ENCODE results near the gene DNAI7. TPM values are rescaled to one million over a fixed set of nuclear protein-coding genes. Genes with fewer than 3 reads are reported as not detected.
A peak's percentile ranks its signal among the peaks of the same experiment; 100 is the strongest.

Gene DNAI7
- total RNA-seq, 3 donors from 2014 or later = not detected

DNA sequence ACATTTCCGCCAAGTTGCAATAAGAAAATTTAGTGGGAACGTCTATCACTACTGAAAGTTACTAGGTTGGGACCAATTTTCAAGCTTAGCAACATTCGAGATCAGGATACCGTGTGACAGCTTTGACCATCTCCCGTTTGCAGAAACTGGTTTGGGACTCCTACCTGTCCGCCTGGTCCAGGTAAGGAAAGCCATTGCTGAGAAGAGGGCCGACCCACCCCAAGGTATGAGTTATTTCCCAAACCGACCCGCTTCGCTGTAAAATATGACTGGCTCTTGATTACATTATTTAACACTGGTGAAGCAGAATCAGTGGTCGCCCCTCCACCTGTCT, 271 bp downstream of the DNAI7 start:
- H3K9me3 Mint-ChIP-seq = no peaks in the 10 kb centered on the region
- H3K4me3 Mint-ChIP-seq = peak overlapping the region; percentile 87
- H3K36me3 Mint-ChIP-seq (ENCODE audit: insufficient read depth) = peaks cover 2% of the 10 kb centered on the region
- peak in 1 of 2 donors; percentile 36 for ATAC-seq
- peaks cover 20% of the 10 kb centered on the region for H3K4me1 Mint-ChIP-seq (ENCODE audit: low read depth)
- no peaks in the 10 kb centered on the region for H3K27me3 Mint-ChIP-seq (ENCODE audit: low read depth)
- no peak for DNase-seq

DNA sequence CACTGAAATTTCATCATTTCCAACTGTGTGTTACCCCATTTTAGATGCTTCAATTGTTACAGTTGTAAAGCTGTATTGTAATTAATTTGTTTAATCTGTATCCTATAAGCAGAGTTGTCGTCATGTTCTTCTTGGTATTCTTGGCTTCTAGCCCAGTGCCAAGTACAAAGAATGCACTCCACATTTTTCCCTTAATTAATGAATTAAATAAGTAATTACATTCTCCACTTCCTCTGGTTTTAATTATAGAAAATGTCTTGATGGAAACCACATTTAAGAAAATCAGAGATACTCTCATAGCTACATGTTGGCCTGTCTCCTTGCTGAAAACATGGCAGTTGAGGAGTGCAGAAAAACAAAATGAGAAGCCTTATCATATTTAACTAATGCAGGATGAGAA, 746 bp downstream of the DNAI7 start:
- ATAC-seq (no peak), DNase-seq (no peak)
- H3K36me3 Mint-ChIP-seq (ENCODE audit: insufficient read depth) = no peaks in the 10 kb centered on the region
- H3K4me3 Mint-ChIP-seq = peak overlapping the region; percentile 87
- no peaks in the 10 kb centered on the region for H3K9me3 Mint-ChIP-seq
- H3K4me1 Mint-ChIP-seq (ENCODE audit: low read depth) = peaks cover 20% of the 10 kb centered on the region
- H3K27me3 Mint-ChIP-seq (ENCODE audit: low read depth) = no peaks in the 10 kb centered on the region

DNA sequence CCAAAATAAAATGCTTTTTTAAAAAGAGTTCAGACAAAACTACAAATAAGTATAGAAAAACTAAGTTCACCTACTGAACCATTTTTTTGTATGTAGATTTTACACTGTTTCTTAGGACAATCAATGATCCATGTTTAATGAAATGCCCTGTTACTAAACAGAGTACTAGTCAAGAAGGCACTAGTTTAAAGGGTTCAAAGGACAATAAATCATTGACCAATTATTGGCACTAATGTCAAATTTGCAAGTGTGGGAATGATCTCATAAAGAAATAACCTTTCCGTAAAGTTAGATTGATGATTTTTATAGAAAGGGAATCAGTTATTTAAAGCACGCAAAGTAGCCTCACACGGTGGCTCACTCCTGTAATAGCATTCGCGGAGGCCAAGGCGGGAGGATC, 4.2 kb downstream of the DNAI7 start:
- peaks cover 22% of the 10 kb centered on the region for H3K4me1 Mint-ChIP-seq (ENCODE audit: low read depth)
- H3K4me3 Mint-ChIP-seq = no peak overlapping the region
- ATAC-seq (no peak), DNase-seq (no peak)
- H3K36me3 Mint-ChIP-seq (ENCODE audit: insufficient read depth) = no peaks in the 10 kb centered on the region
- H3K27me3 Mint-ChIP-seq (ENCODE audit: low read depth) = no peaks in the 10 kb centered on the region
- no peaks in the 10 kb centered on the region for H3K9me3 Mint-ChIP-seq

DNA sequence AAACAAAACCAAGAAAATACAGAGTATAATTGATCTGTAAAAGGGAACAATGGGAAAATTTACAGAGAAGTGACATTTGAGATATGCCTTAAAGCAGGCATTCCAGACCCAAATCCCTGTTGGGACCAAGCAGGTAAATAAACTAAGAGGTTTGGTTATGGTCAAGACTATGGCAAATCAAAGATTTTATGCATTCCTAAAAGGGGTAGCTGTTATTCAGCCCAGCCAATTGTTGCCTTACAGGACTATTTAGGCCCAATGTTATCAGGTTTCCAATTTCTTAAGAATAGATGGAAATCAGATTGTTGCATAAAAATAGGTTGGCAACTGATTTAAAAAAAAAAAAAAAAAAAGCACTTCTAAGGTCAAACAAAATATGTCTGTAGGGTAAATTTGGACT, 5.3 kb downstream of the DNAI7 start:
- no peaks in the 10 kb centered on the region for H3K27me3 Mint-ChIP-seq (ENCODE audit: low read depth)
- H3K9me3 Mint-ChIP-seq = no peaks in the 10 kb centered on the region
- no peak for DNase-seq

DNA sequence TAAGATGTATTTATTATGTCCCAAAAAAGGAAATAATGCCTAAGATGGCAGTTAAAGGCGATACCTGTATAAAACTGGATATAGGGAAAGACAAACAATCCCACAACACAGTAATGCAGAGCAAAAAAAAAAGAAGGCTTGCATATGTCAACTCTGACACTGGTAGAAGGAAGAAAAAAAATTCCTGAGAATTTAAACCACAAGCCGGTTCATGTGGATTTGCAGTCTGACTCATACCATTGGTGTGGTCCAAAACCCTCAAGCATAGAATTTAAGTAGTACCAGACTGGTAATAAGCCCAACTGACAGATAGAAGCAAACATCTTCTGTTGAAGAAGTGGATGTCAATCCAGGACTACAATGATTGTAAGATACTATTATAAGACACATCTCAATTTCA, 7.2 kb downstream of the DNAI7 start:
- no peak overlapping the region for H3K4me3 Mint-ChIP-seq
- ATAC-seq (no peak), DNase-seq (no peak)
- H3K27me3 Mint-ChIP-seq (ENCODE audit: low read depth) = no peaks in the 10 kb centered on the region
- no peaks in the 10 kb centered on the region for H3K9me3 Mint-ChIP-seq
- H3K4me1 Mint-ChIP-seq (ENCODE audit: low read depth) = peaks cover 16% of the 10 kb centered on the region
- no peaks in the 10 kb centered on the region for H3K36me3 Mint-ChIP-seq (ENCODE audit: insufficient read depth)

More for the DNA sequence above, 5.3 kb downstream of the DNAI7 start:
- no peak overlapping the region for H3K4me3 Mint-ChIP-seq
- no peak for ATAC-seq
- no peaks in the 10 kb centered on the region for H3K36me3 Mint-ChIP-seq (ENCODE audit: insufficient read depth)
- H3K4me1 Mint-ChIP-seq (ENCODE audit: low read depth) = peaks cover 16% of the 10 kb centered on the region

DNA sequence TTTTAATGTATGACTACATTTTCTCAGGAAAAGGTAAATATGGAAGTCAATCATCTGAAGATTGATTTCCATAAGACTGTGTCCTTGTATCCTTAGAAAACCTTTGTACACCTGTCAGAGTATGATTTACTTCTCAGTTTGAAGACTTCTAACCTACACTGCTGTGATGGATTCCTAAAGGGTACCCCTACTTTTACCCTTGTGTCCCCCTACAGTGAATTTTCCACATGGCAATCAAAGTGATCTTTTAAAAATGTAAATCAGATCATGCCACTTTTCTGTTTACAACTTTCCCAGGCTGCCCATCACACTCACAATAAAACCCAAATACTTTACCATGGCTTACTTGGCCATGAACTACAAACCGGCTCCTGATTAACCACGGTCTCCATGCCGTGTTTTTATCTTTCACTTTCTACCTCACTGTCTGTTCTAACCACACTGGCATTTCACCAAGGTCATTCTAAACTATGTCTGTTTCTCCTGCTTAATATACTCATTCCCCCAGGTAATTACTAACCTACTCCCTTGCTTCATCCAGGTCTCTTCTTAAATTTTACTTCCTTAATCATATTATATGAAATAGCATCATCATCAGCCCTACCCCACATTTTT, 8.1 kb downstream of the DNAI7 start:
- Mint-ChIP-seq H3K4me3 (peak overlapping the region; percentile 73), H3K9me3 (no peaks in the 10 kb centered on the region), H3K27me3 (ENCODE audit: low read depth) (no peaks in the 10 kb centered on the region), H3K36me3 (ENCODE audit: insufficient read depth) (no peaks in the 10 kb centered on the region), H3K4me1 (ENCODE audit: low read depth) (peaks cover 16% of the 10 kb centered on the region)
- no peak for DNase-seq
- peak; percentile 73 to 82 for ATAC-seq

DNA sequence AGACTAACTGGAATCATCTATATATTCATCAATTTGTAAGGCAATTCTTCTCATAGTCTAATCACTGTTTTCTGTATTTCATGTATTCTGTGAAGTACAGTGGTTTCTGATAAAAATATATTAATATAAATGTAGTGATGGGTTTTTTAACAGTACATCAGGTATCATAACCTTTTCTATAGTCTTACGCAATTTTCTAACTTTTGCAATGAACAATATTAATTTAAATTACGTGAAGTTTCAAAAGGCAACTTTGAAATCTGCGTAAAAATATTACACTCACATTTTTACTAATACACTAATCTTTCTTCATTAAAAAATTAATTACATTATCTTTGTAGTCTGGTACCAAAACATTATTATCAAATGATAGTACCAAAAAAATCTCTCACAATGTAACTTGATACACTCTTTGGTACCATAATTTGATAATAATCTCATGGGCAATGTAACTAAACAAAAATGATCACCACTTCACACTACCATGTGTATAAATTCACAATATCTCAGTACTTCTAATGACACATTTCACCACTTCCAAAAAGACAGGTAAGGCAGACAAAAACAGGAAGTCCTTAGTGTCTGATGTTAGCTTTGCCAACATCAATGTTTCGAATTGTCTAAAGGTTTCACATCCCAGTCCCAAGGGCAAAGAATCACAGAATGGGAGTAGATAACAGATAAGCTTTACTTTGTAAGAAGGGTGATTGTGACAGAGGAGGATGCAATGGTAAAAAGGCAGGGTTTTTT, 8.7 kb downstream of the DNAI7 start:
- Mint-ChIP-seq H3K36me3 (ENCODE audit: insufficient read depth) (no peaks in the 10 kb centered on the region), H3K4me3 (peak overlapping the region; percentile 73), H3K27me3 (ENCODE audit: low read depth) (no peaks in the 10 kb centered on the region), H3K9me3 (no peaks in the 10 kb centered on the region), H3K4me1 (ENCODE audit: low read depth) (peaks cover 16% of the 10 kb centered on the region)
- DNase-seq (no peak), ATAC-seq (peak; percentile 30 to 47)

DNA sequence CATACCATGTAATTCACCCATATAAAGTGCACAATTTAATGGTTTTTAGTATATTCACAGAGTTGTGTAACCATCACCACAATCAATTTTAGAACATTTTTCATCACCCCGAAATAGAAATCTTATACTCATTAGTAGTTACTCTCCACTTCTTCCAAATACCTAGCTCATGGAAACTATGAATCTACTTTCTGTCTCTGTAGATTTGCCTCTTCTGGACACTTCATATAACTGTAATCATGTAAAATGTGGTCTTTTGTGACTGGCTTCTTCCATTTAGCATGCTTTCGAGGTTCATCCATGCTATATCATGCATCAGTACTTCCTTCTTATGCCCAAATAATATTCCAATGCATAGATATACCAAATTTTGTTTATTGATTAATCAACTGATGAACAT, 10.8 kb downstream of the DNAI7 start:
- Mint-ChIP-seq H3K27me3 (ENCODE audit: low read depth) (no peaks in the 10 kb centered on the region), H3K4me1 (ENCODE audit: low read depth) (peaks cover 16% of the 10 kb centered on the region), H3K9me3 (no peaks in the 10 kb centered on the region), H3K36me3 (ENCODE audit: insufficient read depth) (no peaks in the 10 kb centered on the region), H3K4me3 (no peak overlapping the region)
- DNase-seq (no peak), ATAC-seq (no peak)

DNA sequence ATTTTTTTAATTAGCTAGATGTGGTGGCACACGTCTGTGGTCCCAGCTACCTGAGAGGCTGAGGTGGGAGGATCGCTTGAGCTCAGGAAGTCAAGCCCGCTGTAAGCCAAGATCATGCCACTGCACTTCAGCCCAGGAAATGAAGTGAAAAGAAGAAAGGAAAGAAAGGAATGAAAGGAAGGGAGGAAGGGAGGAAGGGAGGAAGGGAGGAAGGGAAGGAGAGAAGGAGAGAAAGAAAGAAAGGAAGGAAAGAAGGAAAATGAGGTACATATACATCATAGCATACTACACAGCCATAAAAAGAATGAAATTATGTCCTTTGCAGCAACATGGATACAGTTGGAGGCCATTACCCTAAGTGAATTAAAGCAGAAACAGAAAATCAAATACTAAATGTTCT, 12.2 kb downstream of the DNAI7 start:
- DNase-seq = no peak
- ATAC-seq = no peak
- Mint-ChIP-seq H3K4me1 (ENCODE audit: low read depth) (peaks cover 16% of the 10 kb centered on the region), H3K4me3 (no peak overlapping the region), H3K9me3 (no peaks in the 10 kb centered on the region), H3K27me3 (ENCODE audit: low read depth) (peaks cover 2% of the 10 kb centered on the region), H3K36me3 (ENCODE audit: insufficient read depth) (no peaks in the 10 kb centered on the region)

DNA sequence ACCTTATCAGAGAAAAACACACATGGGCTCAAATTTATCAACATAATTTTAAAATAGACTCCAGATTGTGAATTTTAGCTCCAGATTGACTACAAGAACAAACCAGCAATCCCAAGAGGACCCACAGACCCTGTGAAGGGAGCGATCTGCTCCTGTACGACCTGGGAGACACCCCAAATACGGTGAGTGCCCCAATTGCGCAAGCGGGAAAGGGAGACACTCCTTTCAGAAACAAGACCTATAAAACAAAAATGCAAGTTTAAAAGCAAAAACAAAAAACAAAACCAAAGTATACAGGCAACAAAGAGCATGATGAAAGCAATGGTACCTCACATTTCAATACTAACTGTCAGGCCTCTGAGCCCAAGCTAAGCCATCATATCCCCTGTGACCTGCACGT, 32.1 kb downstream of the DNAI7 start:
- H3K4me3 Mint-ChIP-seq = no peak overlapping the region
- H3K27me3 Mint-ChIP-seq (ENCODE audit: low read depth) = no peaks in the 10 kb centered on the region
- DNase-seq (no peak), ATAC-seq (no peak)
- no peaks in the 10 kb centered on the region for H3K9me3 Mint-ChIP-seq
- H3K4me1 Mint-ChIP-seq (ENCODE audit: low read depth) = no peaks in the 10 kb centered on the region
- no peaks in the 10 kb centered on the region for H3K36me3 Mint-ChIP-seq (ENCODE audit: insufficient read depth)

DNA sequence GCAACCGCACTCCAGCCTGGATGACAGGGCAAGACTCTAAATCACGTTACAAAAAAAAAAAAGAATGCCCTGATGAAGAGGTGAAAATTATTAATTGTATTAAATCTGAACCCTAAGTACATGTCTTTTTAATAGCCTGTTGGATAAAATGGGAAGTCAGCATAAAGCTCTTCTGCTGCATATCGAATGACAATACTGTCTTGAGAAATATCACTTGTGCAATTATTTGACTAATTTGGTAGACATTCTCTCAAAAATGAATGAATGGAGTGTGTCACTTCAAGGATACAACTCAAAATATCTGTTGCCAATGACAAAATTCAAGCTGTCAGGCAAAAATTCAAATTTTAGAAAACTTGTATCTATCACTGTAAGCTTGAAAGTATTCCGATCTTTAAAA, 38.9 kb downstream of the DNAI7 start:
- Mint-ChIP-seq H3K4me3 (no peak overlapping the region), H3K9me3 (no peaks in the 10 kb centered on the region), H3K27me3 (ENCODE audit: low read depth) (no peaks in the 10 kb centered on the region), H3K36me3 (ENCODE audit: insufficient read depth) (no peaks in the 10 kb centered on the region), H3K4me1 (ENCODE audit: low read depth) (peaks cover 9% of the 10 kb centered on the region)
- ATAC-seq (no peak), DNase-seq (no peak)

DNA sequence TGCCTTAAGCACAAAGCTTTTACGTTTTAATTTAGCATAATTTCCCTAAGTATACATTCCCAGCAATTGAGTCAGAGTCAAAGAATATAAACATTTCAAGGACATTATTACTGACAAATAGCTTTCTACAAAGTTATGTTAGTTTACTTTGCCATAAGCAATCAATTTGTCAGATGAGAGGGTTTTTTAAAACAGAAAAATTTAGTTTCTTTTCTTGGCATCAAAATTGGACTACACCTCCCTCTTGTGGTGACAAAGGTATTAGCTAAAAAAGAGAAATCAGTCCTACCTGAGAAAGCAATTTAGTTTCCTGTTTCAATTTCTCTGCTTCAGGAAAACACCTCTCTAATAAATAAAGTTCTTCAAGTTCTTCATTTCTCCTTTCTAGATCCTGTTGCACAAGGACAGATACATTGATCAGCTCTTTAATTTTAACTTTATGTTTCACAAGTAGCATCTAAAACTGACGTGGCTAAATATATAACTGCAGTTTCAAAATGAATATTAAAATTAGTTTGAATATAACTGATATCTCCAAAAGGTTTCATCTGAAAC, 39.9 kb downstream of the DNAI7 start:
- ATAC-seq = no peak
- Mint-ChIP-seq H3K36me3 (ENCODE audit: insufficient read depth) (no peaks in the 10 kb centered on the region), H3K27me3 (ENCODE audit: low read depth) (no peaks in the 10 kb centered on the region), H3K4me1 (ENCODE audit: low read depth) (peaks cover 9% of the 10 kb centered on the region), H3K9me3 (no peaks in the 10 kb centered on the region), H3K4me3 (peak overlapping the region; percentile 51)
- DNase-seq = no peak

DNA sequence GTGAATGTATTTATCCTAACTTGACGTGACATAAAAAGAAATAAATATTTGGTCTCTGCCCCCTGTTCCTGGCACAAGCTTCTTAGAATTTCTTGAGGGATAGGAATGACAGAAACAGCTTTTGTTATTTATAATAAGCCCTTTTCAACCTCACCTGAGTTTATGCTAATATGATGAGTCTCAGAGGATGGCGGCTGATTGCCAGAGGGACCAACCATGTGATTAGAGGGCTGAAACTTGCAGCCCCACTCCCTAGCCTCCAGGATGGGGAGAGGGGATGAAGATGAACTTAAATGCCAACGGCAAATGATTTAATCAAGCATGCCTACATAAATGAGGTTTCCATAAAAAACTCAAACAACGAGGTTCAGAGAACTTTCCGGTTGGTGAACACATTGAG, 42.9 kb downstream of the DNAI7 start:
- DNase-seq (no peak), ATAC-seq (no peak)
- Mint-ChIP-seq H3K27me3 (ENCODE audit: low read depth) (no peaks in the 10 kb centered on the region), H3K4me3 (no peak overlapping the region), H3K36me3 (ENCODE audit: insufficient read depth) (no peaks in the 10 kb centered on the region), H3K4me1 (ENCODE audit: low read depth) (peaks cover 9% of the 10 kb centered on the region), H3K9me3 (no peaks in the 10 kb centered on the region)

DNA sequence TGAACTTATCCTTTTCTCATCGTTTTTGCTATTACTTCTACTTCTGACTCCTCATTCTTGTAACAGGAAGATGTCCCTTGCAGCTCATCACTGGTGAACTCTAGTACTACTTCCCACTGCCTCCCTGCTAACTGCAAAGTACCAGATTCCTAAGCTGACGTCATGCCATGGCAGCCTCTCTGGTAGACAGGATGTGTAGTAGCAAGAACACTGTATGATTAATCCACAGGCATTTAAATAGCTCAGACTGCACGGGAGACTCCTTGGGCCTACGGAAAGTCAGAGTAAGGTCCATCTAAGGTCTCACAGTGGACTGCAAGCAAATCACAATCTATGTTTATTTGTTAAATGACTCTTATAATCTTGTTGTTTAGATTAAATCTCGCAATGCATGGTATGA, 43.5 kb downstream of the DNAI7 start:
- H3K9me3 Mint-ChIP-seq = no peaks in the 10 kb centered on the region
- no peak for ATAC-seq
- H3K36me3 Mint-ChIP-seq (ENCODE audit: insufficient read depth) = no peaks in the 10 kb centered on the region
- H3K4me3 Mint-ChIP-seq = no peak overlapping the region
- H3K4me1 Mint-ChIP-seq (ENCODE audit: low read depth) = peaks cover 9% of the 10 kb centered on the region
- DNase-seq = no peak
- no peaks in the 10 kb centered on the region for H3K27me3 Mint-ChIP-seq (ENCODE audit: low read depth)

DNA sequence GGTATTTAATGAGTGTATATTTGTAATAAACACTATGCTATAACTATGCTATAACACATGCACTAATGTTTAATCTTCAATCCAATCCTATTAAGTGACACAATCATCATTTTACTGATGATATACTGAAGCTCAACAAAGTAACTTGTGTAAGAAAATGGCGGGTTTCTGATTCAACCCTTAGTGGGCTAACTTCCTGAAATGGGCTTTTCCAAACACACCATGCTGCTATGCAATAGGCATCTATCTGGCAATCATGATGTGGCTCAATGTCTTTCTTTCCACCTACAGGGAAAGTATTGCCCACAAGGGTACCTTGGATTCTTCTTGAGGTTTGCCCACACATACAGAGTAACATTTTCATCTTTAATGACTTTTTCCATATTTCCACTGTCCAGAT, 48.3 kb downstream of the DNAI7 start:
- Mint-ChIP-seq H3K9me3 (no peaks in the 10 kb centered on the region), H3K4me3 (no peak overlapping the region), H3K27me3 (ENCODE audit: low read depth) (no peaks in the 10 kb centered on the region), H3K4me1 (ENCODE audit: low read depth) (no peaks in the 10 kb centered on the region), H3K36me3 (ENCODE audit: insufficient read depth) (no peaks in the 10 kb centered on the region)
- ATAC-seq = no peak
- no peak for DNase-seq

Data from activated T-cell treated with anti-CD3 and anti-CD28 coated beads, Interleukin-2, amount 50 U/mL, for 4 hours (primary cell).